ENCODE measurements around the gene KCNJ5.

GRCh38 chr11:128889657-128890213 lies 1.4 kb upstream of the KCNJ5 start:
- TF ChIP-seq ETV6 (CRISPR knock-in tag; IDR thresholded peaks at IDR 0.05) (no peak), ESRRA (CRISPR knock-in tag; IDR thresholded peaks at IDR 0.05; ENCODE audit: borderline replicate concordance) (no peak), E2F5 (CRISPR knock-in tag; IDR thresholded peaks at IDR 0.05) (no peak)
- TF ChIP-seq, protein P1, sequence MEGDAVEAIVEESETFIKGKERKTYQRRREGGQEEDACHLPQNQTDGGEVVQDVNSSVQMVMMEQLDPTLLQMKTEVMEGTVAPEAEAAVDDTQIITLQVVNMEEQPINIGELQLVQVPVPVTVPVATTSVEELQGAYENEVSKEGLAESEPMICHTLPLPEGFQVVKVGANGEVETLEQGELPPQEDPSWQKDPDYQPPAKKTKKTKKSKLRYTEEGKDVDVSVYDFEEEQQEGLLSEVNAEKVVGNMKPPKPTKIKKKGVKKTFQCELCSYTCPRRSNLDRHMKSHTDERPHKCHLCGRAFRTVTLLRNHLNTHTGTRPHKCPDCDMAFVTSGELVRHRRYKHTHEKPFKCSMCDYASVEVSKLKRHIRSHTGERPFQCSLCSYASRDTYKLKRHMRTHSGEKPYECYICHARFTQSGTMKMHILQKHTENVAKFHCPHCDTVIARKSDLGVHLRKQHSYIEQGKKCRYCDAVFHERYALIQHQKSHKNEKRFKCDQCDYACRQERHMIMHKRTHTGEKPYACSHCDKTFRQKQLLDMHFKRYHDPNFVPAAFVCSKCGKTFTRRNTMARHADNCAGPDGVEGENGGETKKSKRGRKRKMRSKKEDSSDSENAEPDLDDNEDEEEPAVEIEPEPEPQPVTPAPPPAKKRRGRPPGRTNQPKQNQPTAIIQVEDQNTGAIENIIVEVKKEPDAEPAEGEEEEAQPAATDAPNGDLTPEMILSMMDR (IDR thresholded peaks at IDR 0.05) = no peak
- TF ChIP-seq, protein P2, sequence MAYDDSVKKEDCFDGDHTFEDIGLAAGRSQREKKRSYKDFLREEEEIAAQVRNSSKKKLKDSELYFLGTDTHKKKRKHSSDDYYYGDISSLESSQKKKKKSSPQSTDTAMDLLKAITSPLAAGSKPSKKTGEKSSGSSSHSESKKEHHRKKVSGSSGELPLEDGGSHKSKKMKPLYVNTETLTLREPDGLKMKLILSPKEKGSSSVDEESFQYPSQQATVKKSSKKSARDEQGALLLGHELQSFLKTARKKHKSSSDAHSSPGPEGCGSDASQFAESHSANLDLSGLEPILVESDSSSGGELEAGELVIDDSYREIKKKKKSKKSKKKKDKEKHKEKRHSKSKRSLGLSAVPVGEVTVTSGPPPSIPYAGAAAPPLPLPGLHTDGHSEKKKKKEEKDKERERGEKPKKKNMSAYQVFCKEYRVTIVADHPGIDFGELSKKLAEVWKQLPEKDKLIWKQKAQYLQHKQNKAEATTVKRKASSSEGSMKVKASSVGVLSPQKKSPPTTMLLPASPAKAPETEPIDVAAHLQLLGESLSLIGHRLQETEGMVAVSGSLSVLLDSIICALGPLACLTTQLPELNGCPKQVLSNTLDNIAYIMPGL (CRISPR knock-in tag; IDR thresholded peaks at IDR 0.05) = no peak

All from WTC11 (cell line).